ENCODE measurements around the gene CD14. TPM values are rescaled to one million over a fixed set of nuclear protein-coding genes. Genes with fewer than 3 reads are reported as not detected.
"Not testable (repeated sequence)": the region's sequence is repeated elsewhere in the genome, so short reads cannot be mapped to it uniquely, and the experiment has no call there.

The CD14 gene
- total RNA-seq, 1 donor from 2014 or later: 1.9 TPM

DNA sequence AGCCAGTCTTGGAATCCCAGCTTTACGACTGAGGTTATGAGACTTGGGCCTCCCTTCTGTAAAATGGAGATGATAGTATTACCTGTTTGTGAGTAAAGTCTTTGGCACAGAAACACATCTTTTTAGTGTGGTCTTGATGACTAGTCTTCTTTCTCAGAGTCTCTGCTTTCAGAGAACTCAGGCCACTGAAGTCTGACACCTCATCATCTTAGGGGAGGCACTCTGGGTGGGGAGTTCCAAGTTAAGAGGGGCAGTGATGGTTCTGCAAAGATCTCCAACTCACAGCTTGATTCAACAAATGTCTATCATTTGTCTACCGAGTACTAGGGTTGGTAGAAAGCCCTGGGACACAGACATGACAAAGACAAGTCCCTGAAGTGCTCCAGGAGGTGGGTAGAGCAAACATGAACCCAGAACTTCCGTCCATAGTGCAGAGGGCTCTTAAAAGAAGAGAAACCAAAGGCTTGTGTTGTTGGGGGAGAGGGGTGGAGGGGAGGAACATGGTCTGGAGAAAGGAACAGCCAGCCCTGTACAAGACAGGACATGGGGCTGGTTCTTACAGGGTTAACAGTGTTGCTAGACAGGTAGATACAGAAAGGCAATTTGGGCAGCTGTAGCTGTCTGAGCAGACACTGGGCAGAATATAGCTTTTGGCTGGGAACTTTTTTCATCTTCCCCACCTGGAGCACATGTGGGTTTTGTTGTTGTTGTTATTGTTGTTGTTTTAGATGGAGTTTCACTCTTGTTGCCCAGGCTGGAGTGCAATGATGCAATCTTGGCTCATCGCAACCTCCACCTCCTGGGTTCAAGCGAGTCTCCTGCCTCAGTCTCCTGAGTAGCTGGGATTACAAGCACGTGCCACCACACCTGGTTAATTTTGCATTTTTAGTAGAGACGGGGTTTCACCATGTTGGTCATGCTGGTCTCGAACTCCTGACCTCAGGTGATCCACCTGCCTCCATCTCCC is 2.6 kb upstream of the CD14 start:
- DNase-seq (ENCODE audit: low read depth in 2 of 2): no peak

DNA sequence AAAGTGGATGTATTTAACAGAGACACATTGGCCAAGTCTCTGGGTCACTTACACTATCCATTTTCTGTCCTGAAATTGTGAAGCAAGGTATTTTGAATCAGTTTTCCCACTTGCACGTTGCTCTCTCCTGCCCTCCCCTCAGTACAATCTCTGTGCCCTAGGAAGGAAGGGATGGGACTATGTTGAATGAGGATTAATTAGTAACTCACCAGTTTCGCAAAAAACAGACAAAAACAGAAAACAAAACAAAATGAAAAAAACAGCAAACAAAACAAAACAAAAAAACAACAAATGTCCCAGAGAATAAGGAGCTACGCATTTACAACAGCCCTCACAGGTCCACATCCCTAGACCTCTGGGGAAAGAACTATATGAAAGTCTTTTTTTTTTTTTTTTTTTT is 1.1 kb upstream of the CD14 start:
- no peak for DNase-seq (ENCODE audit: low read depth in 2 of 2)

DNA sequence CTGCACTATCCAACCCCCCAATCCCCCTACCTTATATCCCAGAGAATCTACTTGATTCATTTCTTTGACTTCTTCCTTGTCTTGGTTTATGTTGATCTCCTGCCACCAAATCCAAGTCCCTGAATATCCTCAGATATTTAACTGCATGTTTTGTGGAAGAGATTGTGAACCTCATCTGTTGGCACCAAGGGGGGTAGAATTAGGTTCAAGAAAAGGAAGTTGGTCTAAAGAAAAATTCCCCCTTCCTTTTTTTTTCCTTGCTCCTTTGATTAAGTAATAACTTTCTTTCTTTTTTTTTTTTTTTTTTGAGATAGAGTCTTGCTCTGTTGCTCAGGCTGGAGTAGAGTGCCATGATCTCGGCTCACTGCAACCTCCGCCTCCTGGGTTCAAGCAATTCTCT is 526 bp upstream of the CD14 start:
- DNase-seq (ENCODE audit: low read depth in 2 of 2): no peak

DNA sequence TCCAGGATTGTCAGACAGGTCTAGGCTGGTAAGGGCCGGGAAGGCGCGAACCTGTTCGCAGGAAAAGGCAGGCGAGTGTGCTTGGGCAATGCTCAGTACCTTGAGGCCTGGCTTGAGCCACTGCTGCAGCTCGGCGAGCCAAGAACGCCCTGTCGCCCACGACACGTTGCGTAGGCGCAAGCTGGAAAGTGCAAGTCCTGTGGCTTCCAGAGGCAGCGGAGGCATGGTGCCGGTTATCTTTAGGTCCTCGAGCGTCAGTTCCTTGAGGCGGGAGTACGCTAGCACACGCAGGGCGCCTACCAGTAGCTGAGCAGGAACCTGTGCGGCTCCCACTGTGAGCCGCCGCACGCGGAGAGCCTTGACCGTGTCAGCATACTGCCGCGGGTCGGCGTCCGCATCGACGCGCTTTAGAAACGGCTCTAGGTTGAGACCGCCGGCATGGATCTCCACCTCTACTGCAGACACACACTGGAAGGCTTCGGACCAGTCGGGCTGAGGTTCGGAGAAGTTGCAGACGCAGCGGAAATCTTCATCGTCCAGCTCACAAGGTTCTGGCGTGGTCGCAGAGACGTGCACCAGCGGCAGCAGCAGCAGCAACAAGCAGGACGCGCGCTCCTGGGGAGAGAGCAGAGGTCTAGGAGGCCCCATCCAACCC is 482 bp downstream of the CD14 start:
- peak in 1 of 2 donors; percentile 54 for DNase-seq (ENCODE audit: low read depth in 2 of 2)

DNA sequence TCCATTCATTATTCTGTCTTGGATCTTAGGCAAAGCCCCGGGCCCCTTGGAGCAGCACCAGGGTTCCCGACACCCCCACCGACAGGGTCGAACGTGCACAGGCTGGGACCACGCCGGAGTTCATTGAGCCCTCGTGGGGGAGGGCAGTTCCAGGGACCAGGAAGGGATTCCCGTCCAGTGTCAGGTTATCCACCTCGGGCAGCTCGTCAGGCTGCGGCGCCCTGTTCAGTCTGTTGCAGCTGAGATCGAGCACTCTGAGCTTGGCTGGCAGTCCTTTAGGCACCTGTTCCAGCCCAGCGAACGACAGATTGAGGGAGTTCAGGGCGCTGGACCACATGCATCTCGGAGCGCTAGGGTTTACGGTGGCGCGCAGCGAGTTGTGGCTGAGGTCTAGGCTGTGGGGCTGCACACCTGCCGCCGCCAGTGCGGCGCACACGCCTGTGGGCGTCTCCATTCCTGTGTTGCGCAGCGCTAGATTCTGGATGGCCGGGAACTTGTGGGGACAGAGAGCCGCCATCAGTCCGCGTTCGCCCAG is 1.1 kb downstream of the CD14 start:
- DNase-seq (ENCODE audit: low read depth in 2 of 2): no peak

DNA sequence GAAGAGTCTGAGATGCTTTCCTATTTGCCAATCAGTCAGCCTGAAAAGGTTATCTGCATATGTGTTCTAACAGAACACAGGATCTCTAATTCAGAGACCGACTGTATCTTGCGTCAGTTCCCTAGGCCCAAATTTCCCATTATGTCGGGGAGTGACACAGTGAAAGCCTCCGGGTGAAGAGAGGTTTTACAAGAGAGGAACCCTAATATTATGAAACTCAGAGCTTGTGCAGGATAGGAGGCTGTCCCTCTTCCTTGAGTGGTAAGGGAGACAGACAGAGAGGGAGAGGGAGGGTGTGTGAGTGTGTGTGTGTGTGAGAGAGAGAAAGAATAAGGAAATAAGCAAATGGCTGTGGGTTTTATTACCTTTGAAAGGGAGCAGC is 1.9 kb downstream of the CD14 start:
- no peak for DNase-seq (ENCODE audit: low read depth in 2 of 2)

DNA sequence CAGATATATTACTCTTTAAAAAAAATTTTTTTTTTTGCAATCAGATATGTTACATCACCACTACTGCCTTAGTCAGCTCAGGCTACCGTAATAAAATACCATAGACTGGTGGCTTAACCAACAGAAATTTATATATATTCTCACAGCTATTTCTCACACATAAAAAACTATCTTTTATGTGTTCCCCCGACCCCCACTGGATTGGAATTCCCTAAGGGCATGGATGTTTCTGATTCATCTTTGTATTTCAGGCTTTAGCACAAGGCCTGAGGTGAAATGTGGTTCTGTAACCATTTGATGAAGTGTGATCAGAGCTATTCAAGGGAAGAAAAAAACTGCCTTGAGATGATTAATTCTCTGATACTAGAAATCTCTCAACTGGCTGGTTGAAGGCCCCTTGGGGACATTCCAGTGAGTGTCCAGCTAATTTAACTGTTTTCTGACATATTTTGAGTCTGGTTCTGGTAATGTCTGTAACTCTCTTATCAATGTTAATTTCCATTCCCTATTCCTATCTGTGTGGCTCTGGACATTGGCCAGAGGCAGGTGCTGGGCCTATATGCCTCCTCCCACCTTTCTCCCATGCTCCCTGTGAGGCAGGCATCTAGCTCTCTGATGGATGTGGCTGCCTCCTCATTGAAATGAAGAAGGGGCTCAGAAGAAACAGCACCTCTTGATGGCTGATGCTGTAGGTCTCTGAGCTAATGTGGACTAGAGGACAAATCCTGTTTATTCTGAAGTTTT is 2.5 kb downstream of the CD14 start:
- no peak for DNase-seq (ENCODE audit: low read depth in 2 of 2)

DNA sequence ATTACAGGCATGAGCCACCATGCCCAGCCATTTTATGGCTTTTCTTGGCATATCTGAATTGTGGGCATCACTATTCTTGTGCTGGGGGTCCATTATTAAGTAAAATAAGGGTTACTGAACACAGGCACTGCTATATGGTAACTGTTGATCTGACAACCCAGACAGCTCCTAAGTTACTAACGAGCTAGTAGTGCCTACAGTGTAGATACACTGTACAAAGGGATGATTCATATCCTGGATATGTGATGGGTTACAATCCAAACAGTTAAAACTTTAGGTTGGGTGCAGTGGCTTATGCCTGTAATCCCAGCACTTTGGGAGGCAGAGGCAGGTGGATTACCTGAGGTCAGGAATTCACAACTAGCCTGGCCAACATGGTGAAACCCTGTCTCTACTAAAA is 4.3 kb downstream of the CD14 start:
- DNase-seq (ENCODE audit: low read depth in 2 of 2): no peak

DNA sequence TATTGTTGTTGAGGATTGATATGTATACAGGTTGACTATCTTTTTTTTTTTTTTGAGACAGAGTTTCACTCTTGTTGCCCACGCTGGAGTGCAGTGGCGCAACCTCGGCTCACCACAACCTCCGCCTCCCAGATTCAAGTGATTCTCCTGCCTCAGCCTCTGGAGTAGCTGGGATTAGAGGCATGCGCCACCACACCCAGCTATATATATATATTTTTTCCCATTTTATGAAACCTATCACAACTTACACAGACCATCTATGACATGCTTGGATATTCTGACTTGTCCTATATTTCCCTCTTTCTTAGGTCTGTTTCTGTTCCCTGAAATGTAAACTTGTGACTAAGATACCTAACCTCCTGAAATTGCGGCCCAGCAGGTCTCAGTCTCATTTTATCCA is 5.0 kb downstream of the CD14 start:
- DNase-seq (ENCODE audit: low read depth in 2 of 2): no peak

DNA sequence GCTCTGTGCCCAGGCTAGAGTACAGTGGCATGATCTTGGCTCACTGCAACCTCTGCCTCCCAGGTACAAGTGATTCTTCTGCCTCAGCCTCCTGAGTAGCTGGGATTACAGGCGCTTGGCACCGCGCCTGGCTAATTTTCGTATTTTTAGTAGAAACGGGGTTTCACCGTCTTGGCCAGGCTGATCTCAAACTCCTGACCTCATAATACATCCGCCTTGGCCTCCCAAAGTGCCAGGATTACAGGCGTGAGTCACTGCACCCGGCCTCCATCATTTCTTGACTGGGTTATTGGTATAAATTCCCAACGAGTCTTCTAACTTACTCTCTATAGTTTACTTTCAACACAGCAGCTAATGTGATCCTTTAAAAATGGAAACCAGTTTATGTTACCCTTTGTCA is 8.1 kb downstream of the CD14 start:
- not testable (repeated sequence) for DNase-seq (ENCODE audit: low read depth in 2 of 2)

DNA sequence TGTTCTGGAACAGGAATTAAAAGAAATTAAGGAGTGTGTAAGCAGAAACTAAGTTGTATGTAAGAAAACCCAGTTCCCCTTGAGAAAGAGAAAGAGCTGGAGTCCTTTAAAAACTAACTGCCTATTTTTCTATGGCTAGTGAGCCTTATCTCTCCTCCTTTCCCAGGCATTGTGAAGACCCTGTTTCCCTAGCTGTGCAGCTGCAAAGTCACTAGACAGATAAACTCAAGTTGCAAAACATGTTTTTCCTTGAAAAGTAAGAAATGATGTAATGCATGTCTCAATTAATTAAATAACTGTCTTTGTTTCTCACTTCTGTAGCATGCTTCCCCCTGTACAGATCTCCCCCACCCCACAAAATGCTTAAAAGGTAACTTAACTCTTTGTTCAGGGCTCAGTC is 9.9 kb downstream of the CD14 start:
- not testable (repeated sequence) for DNase-seq (ENCODE audit: low read depth in 2 of 2)

DNA sequence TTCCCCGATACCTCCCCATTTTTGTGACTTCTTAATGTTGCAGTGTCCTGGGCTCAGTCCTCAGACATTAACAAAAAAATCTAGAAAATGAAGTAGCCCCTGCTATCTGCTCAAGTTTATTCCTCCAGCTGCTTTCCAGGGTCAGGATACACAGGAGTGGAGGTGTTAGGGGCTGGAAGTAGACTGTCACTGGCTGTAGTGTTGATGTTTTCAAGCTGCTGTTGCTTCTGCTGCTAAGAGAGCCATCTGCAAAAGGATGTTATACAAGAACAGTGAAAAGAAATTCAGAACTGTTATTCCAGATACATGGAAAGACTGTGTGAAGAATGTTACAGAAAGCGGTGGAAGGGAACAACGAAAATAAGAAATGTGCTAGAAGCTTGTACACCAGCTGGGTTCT is 10.7 kb downstream of the CD14 start:
- no peak for DNase-seq (ENCODE audit: low read depth in 2 of 2)

DNA sequence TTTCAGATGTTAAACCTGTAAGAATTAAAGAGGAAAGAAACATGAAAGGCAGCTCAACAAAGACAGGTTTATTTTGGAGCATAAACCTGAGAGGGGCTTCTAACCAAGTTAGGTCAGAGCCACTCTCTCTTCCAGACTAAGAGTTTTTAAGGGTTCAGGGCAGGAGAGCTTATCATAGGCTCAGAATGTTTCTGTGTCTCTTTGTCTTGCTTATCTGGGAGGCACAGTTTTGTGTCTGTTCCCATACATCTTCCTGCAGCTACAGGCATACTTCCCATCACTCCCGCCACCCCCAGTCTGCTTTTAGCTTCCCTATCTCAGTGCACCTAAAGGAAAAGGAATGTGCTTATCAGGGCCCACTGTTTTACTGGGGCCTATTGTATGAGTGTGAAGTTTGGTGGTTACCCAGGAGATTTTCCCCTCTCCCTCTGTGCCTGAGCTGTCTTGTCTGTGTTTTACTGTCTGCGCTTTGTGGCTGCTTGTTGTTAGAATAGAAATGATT is 21.9 kb downstream of the CD14 start:
- DNase-seq (ENCODE audit: low read depth in 2 of 2): peak in 1 of 2 donors; percentile 61

DNA sequence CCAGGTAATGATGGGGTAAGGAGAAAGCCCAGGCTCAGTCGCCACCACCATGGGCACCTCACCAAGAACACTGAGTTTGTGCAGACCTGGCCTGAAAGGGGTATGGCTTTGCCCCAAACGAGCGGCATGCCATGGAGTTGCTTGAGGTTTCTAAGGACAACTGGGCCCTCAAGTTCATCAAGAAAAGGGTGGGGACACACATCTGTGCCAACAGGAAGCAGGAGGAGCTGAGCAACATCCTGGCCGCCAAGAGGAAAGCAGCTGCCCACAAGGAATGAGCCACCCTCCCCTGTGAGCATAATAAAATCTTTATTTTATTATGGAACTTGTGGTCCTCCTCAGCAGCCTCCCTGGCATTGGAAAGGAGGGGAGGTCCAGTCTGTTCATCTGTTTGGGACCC is 23.8 kb downstream of the CD14 start:
- peak in 1 of 2 donors; percentile 56 for DNase-seq (ENCODE audit: low read depth in 2 of 2)

DNA sequence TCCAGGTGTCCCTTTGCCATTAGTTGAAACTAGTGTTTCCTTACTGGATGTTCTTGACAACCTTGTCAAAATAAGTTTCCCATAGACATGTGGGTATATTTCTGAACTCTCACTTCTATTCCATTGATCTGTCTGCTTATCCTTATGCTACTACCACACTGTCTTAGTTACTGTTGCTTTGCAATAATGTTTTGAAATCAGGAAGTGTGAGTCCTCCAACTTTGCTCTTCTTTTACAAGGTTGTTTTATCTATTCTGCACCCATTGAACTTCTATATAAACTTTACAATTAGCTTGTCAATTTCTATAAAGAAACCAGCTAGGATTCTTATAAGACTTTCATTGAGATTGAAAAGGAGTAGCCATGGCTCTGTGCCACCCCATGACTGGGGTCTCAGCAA is 24.3 kb downstream of the CD14 start:
- no peak for DNase-seq (ENCODE audit: low read depth in 2 of 2)

DNA sequence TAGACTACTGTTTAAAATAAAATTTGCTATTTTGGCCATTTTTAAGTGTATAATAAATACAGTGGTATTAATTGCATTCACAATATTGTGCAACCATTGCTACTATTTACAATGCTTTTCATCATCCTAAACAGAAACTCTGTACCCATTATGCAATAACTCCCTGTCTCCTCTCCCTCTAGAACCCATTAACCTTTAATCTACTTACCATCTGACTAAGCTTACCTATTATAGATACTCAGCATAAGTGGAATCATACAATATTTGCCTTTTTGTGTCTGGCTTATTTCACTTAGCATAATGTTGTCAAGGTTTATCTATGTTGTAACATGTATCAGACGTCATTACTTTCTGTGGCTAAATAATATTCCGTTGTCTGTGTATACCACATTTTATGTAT is 25.9 kb downstream of the CD14 start:
- no peak for DNase-seq (ENCODE audit: low read depth in 2 of 2)

DNA sequence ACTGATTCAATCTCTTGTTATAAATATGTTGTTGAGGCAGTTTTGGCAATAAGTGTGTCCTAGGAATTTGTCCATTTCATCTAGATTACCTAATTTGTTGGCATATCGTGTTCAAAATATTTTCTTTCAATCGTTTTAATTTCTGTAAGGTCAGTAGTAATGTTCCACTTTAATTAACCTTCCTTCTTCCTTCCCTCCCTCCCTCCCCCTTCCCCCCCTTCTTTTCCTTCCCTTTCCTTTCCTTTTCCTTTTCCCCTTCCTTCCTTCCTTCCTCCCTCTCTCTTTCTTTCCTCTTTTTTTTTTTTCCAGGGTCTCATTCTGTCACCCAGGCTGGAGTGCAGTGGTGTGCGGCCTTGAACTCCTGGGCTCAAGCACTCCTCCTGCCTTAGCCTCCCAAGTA is 27.1 kb downstream of the CD14 start:
- DNase-seq (ENCODE audit: low read depth in 2 of 2): no peak

DNA sequence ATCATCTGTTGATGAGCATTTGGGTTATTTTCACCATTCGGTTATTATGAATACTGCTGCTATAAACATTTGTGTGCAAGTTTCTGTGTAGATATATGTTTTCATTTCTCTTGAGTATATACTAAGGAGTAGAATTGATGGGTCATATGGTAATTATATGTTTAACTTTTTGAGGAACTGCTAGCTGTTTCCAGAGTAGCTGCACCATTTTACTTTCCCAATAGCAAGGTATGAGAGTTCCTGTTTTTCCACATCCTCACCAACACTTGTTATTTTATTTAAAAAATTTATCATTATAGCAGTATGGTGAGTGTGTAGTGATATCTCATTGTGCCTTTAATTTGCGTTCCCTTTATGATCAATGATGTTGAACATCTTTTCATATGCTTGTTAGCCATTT is 29.2 kb downstream of the CD14 start:
- DNase-seq (ENCODE audit: low read depth in 2 of 2): no peak

DNA sequence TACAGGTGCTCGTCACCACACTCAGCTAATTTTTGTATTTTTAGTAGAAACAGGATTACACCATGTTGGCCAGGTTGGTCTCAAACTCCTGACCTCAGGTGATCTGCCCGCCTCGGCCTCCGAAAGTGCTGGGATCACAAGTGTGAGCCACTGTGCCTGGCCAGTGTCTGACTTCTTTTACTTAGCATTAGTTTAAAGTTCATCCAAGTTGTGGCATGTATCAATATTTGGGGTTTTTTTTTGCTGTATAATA is 29.6 kb downstream of the CD14 start:
- not testable (repeated sequence) for DNase-seq (ENCODE audit: low read depth in 2 of 2)

DNA sequence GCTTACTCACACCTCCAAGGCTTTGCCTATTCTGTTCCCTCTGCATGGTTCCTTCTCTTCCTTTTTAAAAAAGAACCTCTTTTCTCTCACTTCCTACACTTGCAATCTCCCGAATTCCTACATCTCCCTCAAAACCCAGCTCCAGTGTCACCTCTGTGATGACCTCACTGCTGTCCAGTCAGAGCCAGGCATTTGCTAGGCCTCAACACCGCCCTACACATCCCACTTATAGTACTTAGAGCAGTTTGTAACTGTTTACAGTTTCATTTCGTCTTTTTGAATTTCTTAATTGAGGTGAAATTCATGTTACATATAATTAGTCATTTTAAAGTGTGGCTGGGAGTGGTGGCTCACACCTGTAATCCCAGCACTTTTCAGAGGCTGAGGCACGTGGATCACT is 30.8 kb downstream of the CD14 start:
- no peak for DNase-seq (ENCODE audit: low read depth in 2 of 2)

DNA sequence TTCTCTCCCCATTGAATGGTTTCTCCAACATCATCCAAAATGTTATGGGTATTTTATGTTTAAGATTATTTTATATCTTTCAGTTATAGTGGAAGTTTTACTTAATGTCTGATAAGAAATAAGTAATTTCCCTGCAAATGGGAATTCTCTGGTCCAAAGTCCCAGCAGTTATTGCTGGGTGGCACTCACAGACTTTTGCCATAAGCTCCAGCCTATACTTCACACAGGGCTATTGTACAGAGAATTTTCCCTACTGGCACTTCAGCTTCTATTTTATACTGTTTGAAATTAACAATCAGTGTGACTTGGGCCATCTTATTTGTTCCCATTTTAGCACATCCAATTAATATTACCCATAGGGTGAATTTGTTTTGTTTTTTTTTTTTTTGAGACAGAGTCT is 32.9 kb downstream of the CD14 start:
- no peak for DNase-seq (ENCODE audit: low read depth in 2 of 2)

DNA sequence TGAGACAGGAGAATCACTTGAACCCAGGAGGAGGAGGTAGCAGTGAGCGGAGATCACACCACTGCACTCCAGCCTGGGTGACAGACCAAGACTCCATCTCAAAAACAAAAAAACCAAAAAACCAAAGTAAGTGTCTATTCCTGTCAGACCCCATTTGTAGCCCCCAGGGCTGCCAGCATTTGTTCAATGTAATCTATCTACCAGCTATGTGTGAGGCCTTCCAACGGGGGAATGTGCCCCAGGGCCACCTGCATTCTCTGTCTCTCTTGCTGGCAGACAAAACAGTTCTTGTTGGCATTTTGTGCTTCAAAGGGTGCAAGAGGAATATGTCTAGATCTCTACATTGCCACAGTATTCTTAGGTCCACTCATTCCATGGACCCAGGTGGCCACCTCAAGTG is 34.1 kb downstream of the CD14 start:
- DNase-seq (ENCODE audit: low read depth in 2 of 2): no peak

Measured in dermis microvascular lymphatic vessel endothelial cell (primary cell).